ENCODE measurements around the gene CKAP5. TPM values are rescaled to one million over a fixed set of nuclear protein-coding genes. Genes with fewer than 3 reads are reported as not detected.
A peak's percentile ranks its signal among the peaks of the same experiment; 100 is the strongest.
"Not testable (repeated sequence)": the region's sequence is repeated elsewhere in the genome, so short reads cannot be mapped to it uniquely, and the experiment has no call there.

Gene CKAP5
- total and polyA plus RNA-seq, 4 donors: 96.2 to 187 (median 128) TPM

- Histone ChIP-seq H3K9me3 (ENCODE audit: control insufficient read depth, insufficient read depth, low read length) (no peaks in the 10 kb centered on the region), H3K4me1 (ENCODE audit: control insufficient read depth, insufficient read depth, low read length) (no peaks in the 10 kb centered on the region), H3K27me3 (ENCODE audit: control insufficient read depth, insufficient read depth, low read length) (no peaks in the 10 kb centered on the region), H3K27ac (ENCODE audit: low read depth, low read length) (no peak overlapping the region), H3K4me3 (ENCODE audit: low read depth, low read length) (no peak overlapping the region), H3K36me3 (ENCODE audit: control insufficient read depth, insufficient read depth, low read length) (no peaks in the 10 kb centered on the region)
- WGBS (ENCODE audit: insufficient coverage): 84% methylated on average over 4 of the region's 11 CpGs
- DNase-seq (ENCODE audit: low read depth in 4 of 6, low spot score in 6 of 6): no peak
These were observed 127.7 kb downstream of the CKAP5 start for GRCh38 chr11:46718155-46719019.

GRCh38 chr11:46717825-46718154 lies 128.3 kb downstream of the CKAP5 start:
- not testable (repeated sequence) for H3K9me3 ChIP-seq (ENCODE audit: control insufficient read depth, insufficient read depth, low read length); H3K36me3 ChIP-seq (ENCODE audit: control insufficient read depth, insufficient read depth, low read length); DNase-seq (ENCODE audit: low read depth in 4 of 6, low spot score in 6 of 6); H3K4me1 ChIP-seq (ENCODE audit: control insufficient read depth, insufficient read depth, low read length); H3K27ac ChIP-seq (ENCODE audit: low read depth, low read length); H3K4me3 ChIP-seq (ENCODE audit: low read depth, low read length); H3K27me3 ChIP-seq (ENCODE audit: control insufficient read depth, insufficient read depth, low read length)
- no CpG with 5 or more reads among the region's 2 CpGs for WGBS (ENCODE audit: insufficient coverage)

- Histone ChIP-seq H3K4me3 (ENCODE audit: low read depth, low read length) (no peak overlapping the region), H3K36me3 (ENCODE audit: control insufficient read depth, insufficient read depth, low read length) (peaks cover 13% of the 10 kb centered on the region), H3K27ac (ENCODE audit: low read depth, low read length) (no peak overlapping the region), H3K9me3 (ENCODE audit: control insufficient read depth, insufficient read depth, low read length) (no peaks in the 10 kb centered on the region), H3K4me1 (ENCODE audit: control insufficient read depth, insufficient read depth, low read length) (no peaks in the 10 kb centered on the region), H3K27me3 (ENCODE audit: control insufficient read depth, insufficient read depth, low read length) (no peaks in the 10 kb centered on the region)
- WGBS (ENCODE audit: insufficient coverage): 95% methylated on average over 4 of the region's 7 CpGs
- DNase-seq (ENCODE audit: low read depth in 4 of 6, low spot score in 6 of 6): no peak
These were observed 133.1 kb downstream of the CKAP5 start for GRCh38 chr11:46712874-46713576.

- H3K4me3 ChIP-seq (ENCODE audit: low read depth, low read length): no peak overlapping the region
- H3K9me3 ChIP-seq (ENCODE audit: control insufficient read depth, insufficient read depth, low read length): no peaks in the 10 kb centered on the region
- H3K27me3 ChIP-seq (ENCODE audit: control insufficient read depth, insufficient read depth, low read length): no peaks in the 10 kb centered on the region
- 89% methylated on average over 5 of the region's 5 CpGs for WGBS (ENCODE audit: insufficient coverage)
- no peak overlapping the region for H3K27ac ChIP-seq (ENCODE audit: low read depth, low read length)
- no peak for DNase-seq (ENCODE audit: low read depth in 4 of 6, low spot score in 6 of 6)
- peaks cover 29% of the 10 kb centered on the region for H3K36me3 ChIP-seq (ENCODE audit: control insufficient read depth, insufficient read depth, low read length)
- no peaks in the 10 kb centered on the region for H3K4me1 ChIP-seq (ENCODE audit: control insufficient read depth, insufficient read depth, low read length)
These were observed 134.8 kb downstream of the CKAP5 start for GRCh38 chr11:46711303-46711702.

- Histone ChIP-seq H3K27ac (ENCODE audit: low read depth, low read length) (no peak overlapping the region), H3K9me3 (ENCODE audit: control insufficient read depth, insufficient read depth, low read length) (no peaks in the 10 kb centered on the region), H3K36me3 (ENCODE audit: control insufficient read depth, insufficient read depth, low read length) (peaks cover 34% of the 10 kb centered on the region), H3K4me1 (ENCODE audit: control insufficient read depth, insufficient read depth, low read length) (no peaks in the 10 kb centered on the region), H3K27me3 (ENCODE audit: control insufficient read depth, insufficient read depth, low read length) (no peaks in the 10 kb centered on the region), H3K4me3 (ENCODE audit: low read depth, low read length) (no peak overlapping the region)
- no peak for DNase-seq (ENCODE audit: low read depth in 4 of 6, low spot score in 6 of 6)
- 79% methylated on average over 9 of the region's 10 CpGs for WGBS (ENCODE audit: insufficient coverage)
These were observed 135.2 kb downstream of the CKAP5 start for GRCh38 chr11:46710821-46711269.

GRCh38 chr11:46709351-46709750 lies 136.7 kb downstream of the CKAP5 start:
- H3K4me1 ChIP-seq (ENCODE audit: control insufficient read depth, insufficient read depth, low read length); H3K9me3 ChIP-seq (ENCODE audit: control insufficient read depth, insufficient read depth, low read length); H3K27ac ChIP-seq (ENCODE audit: low read depth, low read length); H3K4me3 ChIP-seq (ENCODE audit: low read depth, low read length); DNase-seq (ENCODE audit: low read depth in 4 of 6, low spot score in 6 of 6); H3K27me3 ChIP-seq (ENCODE audit: control insufficient read depth, insufficient read depth, low read length): not testable (repeated sequence)
- H3K36me3 ChIP-seq (ENCODE audit: control insufficient read depth, insufficient read depth, low read length): peaks cover 49% of the 10 kb centered on the region
- 93% methylated on average over 9 of the region's 9 CpGs for WGBS (ENCODE audit: insufficient coverage)

GRCh38 chr11:46706886-46707285 lies 139.2 kb downstream of the CKAP5 start:
- Histone ChIP-seq H3K27ac (ENCODE audit: low read depth, low read length) (no peak overlapping the region), H3K4me1 (ENCODE audit: control insufficient read depth, insufficient read depth, low read length) (peaks cover 3% of the 10 kb centered on the region), H3K27me3 (ENCODE audit: control insufficient read depth, insufficient read depth, low read length) (no peaks in the 10 kb centered on the region), H3K9me3 (ENCODE audit: control insufficient read depth, insufficient read depth, low read length) (no peaks in the 10 kb centered on the region), H3K36me3 (ENCODE audit: control insufficient read depth, insufficient read depth, low read length) (peaks cover 69% of the 10 kb centered on the region), H3K4me3 (ENCODE audit: low read depth, low read length) (no peak overlapping the region)
- DNase-seq (ENCODE audit: low read depth in 4 of 6, low spot score in 6 of 6): no peak
- 94% methylated on average over 7 of the region's 7 CpGs for WGBS (ENCODE audit: insufficient coverage)

- no peaks in the 10 kb centered on the region for H3K27me3 ChIP-seq (ENCODE audit: control insufficient read depth, insufficient read depth, low read length)
- H3K9me3 ChIP-seq (ENCODE audit: control insufficient read depth, insufficient read depth, low read length): no peaks in the 10 kb centered on the region
- WGBS (ENCODE audit: insufficient coverage): 98% methylated on average over 31 of the region's 31 CpGs
- H3K27ac ChIP-seq (ENCODE audit: low read depth, low read length): no peak overlapping the region
- no peak for DNase-seq (ENCODE audit: low read depth in 4 of 6, low spot score in 6 of 6)
- H3K4me1 ChIP-seq (ENCODE audit: control insufficient read depth, insufficient read depth, low read length): peaks cover 9% of the 10 kb centered on the region
- peaks cover 64% of the 10 kb centered on the region for H3K36me3 ChIP-seq (ENCODE audit: control insufficient read depth, insufficient read depth, low read length)
- no peak overlapping the region for H3K4me3 ChIP-seq (ENCODE audit: low read depth, low read length)
These were observed 140.9 kb downstream of the CKAP5 start for GRCh38 chr11:46705070-46705688.

GRCh38 chr11:46701078-46701654 lies 144.9 kb downstream of the CKAP5 start:
- no peaks in the 10 kb centered on the region for H3K9me3 ChIP-seq (ENCODE audit: control insufficient read depth, insufficient read depth, low read length)
- no peak for DNase-seq (ENCODE audit: low read depth in 4 of 6, low spot score in 6 of 6)
- H3K27me3 ChIP-seq (ENCODE audit: control insufficient read depth, insufficient read depth, low read length): no peaks in the 10 kb centered on the region
- peaks cover 48% of the 10 kb centered on the region for H3K36me3 ChIP-seq (ENCODE audit: control insufficient read depth, insufficient read depth, low read length)
- WGBS (ENCODE audit: insufficient coverage): 1% methylated on average over 29 of the region's 29 CpGs
- peak overlapping the region; percentile 89 for H3K4me3 ChIP-seq (ENCODE audit: low read depth, low read length)
- H3K4me1 ChIP-seq (ENCODE audit: control insufficient read depth, insufficient read depth, low read length): peaks cover 44% of the 10 kb centered on the region
- peak overlapping the region; percentile 97 for H3K27ac ChIP-seq (ENCODE audit: low read depth, low read length)

Measured in spinal cord (tissue), 10 donors.